Measurements from ENCODE around the gene COG8.

COG8 gene

GRCh38 chr16:69345923-69346322, 6.6 kb upstream of the COG8 start:
- no peak for DNase-seq

DNA sequence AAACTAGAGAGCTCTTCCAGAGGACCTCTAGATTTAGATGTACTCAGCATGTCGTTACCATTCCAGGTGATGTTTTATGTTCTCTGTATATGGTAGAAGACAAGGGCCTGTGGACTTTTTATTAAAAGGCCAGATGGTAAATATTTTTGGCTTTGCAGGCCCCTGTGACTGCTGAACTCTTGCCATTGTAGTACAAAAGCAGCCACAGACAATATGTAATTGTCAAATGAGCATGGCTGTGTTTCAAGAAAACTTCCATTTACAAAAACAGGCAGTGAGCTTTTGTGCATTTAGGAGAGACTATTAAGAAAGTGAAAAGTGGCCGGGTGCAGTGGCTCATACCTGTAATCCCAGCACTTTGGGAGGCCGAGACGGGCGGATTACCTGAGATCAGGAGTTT, 4.8 kb upstream of the COG8 start:
- no peak for DNase-seq

DNA sequence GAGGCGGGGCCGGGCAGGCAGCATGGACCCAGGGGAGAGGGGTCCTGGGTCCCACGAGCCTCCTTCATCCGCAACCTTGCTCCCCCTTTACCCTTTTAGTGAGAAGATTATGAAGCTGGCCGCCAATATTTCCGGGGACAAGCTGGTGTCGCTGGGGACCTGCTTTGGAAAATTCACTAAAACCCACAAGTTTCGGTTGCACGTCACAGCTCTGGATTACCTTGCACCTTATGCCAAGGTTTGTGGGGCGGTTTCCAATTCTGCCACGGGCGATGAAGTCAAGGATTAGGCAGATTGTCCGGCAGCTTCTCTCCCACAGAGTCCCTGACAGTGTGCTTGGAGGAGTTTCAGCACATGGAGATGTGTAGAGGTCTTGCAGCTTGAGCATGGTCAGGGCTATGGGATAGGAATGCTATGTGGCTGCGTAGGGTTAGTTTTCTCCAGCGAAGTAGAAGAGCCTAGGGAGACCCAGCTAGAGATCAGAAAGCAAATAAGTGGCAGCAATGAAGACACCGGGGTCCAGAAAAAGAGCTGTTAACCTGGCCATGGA, 806 bp upstream of the COG8 start:
- DNase-seq, result no peak

GRCh38 chr16:69338557-69339288, 641 bp downstream of the COG8 start:
- DNase-seq, result no peak

- no peak for DNase-seq
Measured at GRCh38 chr16:69334696-69335095, 4.7 kb downstream of the COG8 start.

DNA sequence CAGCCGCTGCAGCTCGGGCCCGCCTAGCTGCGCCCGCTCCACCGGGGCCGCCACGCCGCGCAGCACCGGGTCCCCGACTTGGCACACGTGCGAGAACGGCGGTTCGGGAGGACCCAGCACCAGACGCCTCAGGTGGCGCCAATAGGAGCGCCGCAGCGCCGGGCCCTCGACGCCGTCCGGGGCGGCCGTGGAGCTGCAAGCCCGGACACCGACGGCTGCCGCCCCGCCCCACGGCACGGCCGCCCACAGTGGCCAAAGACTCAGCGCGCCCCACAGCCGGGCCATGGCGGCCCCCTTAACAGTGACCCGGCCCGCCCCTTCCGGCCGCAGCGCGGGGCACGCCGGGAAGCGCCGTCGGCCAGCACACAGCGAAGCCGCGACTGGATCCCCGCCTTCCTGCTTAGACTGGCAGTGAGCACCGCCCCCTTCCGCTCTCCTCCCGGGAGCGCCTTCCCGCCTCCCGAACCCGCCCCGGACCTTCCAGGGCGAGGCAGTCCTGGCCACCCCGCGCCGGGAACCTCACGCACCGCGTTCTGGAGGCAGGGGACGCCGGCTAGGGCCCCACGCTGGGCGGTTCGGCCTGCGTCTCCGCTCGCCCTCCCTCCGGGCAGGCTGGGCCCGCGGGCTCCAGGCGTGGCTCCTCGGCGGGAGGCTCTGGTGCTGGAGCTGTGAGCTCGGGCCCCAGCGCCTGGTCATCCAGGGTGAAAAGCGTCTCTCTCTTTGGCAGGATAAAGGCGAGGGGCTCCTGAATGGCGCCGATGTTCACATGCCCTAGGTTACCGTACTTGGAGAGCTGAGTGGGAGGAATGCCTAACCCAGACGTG, 8.9 kb downstream of the COG8 start, which contains the start of gene PDF:
Gene PDF (minus strand): TSS at position 303 of the 824 bp plus-strand sequence. CDS start 18 bp downstream, at position 285.
- DNase-seq, result peak; percentile 91

GRCh38 chr16:69329369-69330285, 9.7 kb downstream of the COG8 start:
- DNase-seq, result peak; percentile 74

GRCh38 chr16:69328854-69329316, 10.5 kb downstream of the COG8 start:
- no peak for DNase-seq

GRCh38 chr16:69327585-69328310, 11.6 kb downstream of the COG8 start:
- DNase-seq, result no peak

GRCh38 chr16:69326172-69326873, 13.0 kb downstream of the COG8 start:
- DNase-seq, result no peak

- no peak for DNase-seq
Measured at GRCh38 chr16:69325784-69326171, 13.6 kb downstream of the COG8 start.

GRCh38 chr16:69324585-69325253, 14.6 kb downstream of the COG8 start:
- DNase-seq, result no peak

- DNase-seq, result no peak
Measured at GRCh38 chr16:69324013-69324531, 15.3 kb downstream of the COG8 start.

DNA sequence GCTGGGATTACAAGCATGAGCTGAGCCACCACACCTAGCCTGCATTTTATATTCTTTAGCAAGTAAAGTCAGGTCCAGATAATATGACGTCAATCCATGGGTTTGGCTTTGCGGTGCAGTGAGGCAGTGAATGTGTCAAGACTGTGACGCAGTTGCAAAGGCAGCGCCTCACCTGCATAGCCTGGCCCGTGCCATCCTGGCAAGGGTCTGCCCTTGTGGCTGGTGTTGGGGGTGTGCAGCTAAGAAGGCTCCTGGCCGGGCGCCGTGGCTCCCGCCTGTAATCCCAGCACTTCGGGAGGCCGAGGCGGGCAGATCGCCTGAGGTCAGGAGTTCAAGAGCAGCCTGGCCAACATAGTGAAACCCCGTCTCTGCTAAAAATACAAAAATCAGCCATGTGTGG, 15.9 kb downstream of the COG8 start:
- DNase-seq, result no peak

DNA sequence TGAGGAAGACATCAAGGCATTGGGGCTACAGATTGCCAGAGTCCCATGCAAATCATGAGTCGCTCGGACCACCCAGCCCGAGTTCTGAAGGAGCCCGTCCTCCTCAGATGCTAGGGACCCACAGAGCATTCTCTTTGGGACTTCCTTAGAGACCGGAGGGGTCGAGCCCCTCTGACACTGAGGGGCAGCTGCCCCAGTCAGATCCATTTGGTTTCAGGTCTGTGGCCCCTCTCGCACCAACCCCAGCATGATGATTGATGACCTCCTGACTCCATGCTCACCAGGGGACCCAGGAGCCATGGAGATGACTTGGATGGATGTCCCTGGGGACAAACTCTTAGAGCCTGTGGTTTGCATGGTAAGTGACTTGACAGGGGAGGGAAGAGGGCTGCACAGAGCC, 17.0 kb downstream of the COG8 start:
- DNase-seq, result no peak

GRCh38 chr16:69321080-69321479, 18.3 kb downstream of the COG8 start:
- no peak for DNase-seq

- no peak for DNase-seq
Measured at GRCh38 chr16:69320740-69321073, 18.7 kb downstream of the COG8 start.

GRCh38 chr16:69319826-69320739, 19.3 kb downstream of the COG8 start:
- DNase-seq, result no peak

DNA sequence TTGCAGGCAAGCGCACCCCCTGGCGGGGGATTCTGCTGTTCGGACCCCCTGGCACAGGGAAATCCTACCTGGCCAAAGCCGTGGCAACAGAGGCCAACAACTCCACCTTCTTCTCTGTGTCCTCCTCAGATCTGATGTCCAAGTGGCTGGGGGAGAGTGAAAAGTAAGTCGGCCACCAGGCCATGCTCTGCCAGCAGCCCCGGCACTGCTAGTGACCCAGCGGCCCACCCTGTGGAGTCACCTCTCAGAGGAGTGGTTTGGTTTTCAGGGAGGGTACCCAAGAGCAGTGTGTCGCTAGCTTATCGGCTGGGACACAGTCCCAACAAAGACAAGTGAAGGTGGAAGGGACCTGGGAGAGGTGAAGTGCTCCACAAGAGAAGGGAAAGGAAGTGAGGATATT, 20.0 kb downstream of the COG8 start:
- DNase-seq, result no peak

- no peak for DNase-seq
Measured at GRCh38 chr16:69318911-69319289, 20.5 kb downstream of the COG8 start.
